Activated CD4-positive, CD25-positive, alpha-beta regulatory T cell (primary cell): ENCODE results near the gene USH1C.

Source experiments
- DNase-seq, 4 experiments: peaks; one replicate each; lab custom pipeline; 2025; lab: John Stamatoyannopoulos, UW

Gene USH1C

DNA sequence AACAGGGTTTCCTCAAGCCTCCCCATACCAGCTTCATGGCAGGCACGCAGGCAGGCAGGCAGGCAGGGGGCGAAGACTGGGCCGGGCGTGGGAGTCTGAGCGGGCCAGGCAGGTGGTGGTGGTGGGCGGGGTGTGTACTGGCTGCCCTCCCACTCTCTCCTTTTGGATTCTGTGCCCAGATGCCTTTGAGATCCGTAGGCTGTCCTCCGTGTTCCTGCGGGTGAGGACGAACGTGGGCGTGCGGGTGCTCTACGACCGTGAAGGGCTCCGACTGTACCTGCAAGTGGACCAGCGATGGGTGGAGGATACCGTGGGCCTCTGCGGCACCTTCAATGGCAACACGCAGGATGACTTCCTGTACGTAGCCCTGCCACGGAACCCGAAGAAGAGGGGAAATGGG lies 25.8 kb upstream of the USH1C start:
- no peak for DNase-seq

DNA sequence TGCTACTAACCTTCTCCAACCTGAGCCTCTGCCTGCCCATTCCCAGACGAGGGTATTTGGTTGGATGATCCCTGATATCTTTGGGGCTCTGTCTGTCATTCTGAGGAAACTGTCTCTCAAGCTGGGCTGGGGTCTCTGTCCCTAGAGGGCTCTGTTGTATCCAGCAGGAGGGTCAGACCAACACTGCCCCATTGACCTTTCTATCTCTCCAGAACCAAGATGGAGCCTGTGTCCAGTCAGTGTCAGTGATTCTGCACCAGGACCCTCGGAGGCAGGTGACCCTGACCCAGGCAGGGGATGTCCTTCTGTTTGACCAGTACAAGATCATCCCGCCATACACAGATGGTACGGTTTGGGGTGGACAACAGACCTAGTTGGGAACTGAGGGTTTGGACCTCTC lies 24.7 kb upstream of the USH1C start:
- DNase-seq: no peak

GRCh38 chr11:17564687-17565042 lies 20.4 kb upstream of the USH1C start:
- no peak for DNase-seq

- DNase-seq: no peak
These were observed 19.9 kb upstream of the USH1C start for GRCh38 chr11:17563961-17564686.

GRCh38 chr11:17563231-17563646 lies 19.0 kb upstream of the USH1C start:
- no peak for DNase-seq

DNA sequence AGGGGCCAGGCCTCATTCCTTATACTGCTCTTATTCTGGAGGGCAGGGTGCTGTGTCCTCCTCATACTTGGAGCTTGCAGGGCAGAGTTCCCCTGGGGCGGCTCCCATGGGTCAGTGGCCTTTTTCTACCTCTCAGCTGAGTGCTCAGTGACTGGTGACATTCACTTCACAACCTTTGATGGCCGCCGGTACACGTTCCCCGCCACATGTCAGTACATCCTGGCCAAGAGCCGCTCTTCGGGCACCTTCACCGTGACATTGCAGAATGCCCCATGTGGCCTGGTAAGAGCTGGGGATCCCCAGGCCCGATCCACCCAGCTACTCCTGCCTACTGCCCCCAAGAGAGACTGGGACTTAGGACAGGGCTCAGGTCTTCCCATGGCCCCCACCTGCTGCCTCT lies 17.3 kb upstream of the USH1C start:
- no peak for DNase-seq

DNA sequence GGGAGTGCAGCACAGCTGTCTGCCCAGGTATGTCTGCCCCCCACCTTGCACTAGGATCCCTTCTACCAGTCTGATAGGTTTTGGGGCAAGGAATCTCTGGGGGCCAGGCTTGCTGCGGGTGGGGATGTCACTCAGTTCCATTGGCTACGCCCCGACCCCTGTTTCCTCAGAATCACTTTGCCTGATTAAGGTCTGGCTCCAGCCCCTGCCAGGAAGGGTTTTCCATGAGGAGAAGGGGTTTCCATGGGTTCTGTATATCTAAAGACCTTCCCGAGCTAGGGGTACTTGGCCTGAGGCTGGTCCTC lies 16.8 kb upstream of the USH1C start:
- DNase-seq: no peak

- DNase-seq: no peak
These were observed 16.3 kb upstream of the USH1C start for GRCh38 chr11:17560281-17561110.

- DNase-seq: no peak
These were observed 15.3 kb upstream of the USH1C start for GRCh38 chr11:17559341-17560087.

- no peak for DNase-seq
These were observed 14.7 kb upstream of the USH1C start for GRCh38 chr11:17558916-17559315.

GRCh38 chr11:17558025-17558780 lies 14.0 kb upstream of the USH1C start:
- DNase-seq: no peak

GRCh38 chr11:17556999-17557398 lies 12.8 kb upstream of the USH1C start:
- no peak for DNase-seq

DNA sequence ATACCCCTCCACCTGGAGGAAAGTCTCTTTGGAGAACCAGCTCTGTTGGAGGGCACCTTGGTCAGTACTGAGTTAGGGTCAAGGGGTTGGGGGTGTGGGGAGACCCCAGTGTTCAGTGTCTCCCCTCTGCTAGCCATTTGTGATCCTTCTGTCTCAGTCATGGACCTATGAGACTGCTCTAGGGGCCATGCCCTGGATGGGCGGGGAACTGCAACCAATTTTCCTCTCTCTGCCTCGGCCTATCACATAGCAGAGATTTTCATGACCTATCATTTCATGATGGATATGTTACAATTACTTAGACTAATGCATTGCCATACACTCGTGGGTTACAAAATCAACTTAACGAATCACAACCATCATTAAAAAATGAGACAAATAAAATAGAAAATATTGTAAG lies 10.3 kb upstream of the USH1C start:
- DNase-seq: no peak

GRCh38 chr11:17553249-17553546 lies 9.0 kb upstream of the USH1C start:
- DNase-seq: no peak

- no peak for DNase-seq
These were observed 8.4 kb upstream of the USH1C start for GRCh38 chr11:17552392-17553248.

DNA sequence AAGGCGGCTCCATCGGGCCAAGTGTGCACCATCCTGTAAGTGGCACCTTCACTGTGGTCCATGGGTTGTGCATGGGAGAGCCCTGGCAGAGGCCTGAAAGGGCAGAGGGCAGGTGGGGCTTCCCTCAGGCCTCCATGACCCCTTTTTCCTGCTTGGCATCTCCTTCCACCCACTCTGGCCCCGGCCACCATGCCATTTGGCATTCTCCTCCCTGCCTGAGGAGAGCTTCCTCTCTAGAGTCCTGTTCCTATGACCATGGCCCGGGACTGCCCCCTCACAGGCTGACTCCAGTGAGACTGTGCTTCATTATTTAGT lies 7.8 kb upstream of the USH1C start:
- DNase-seq: no peak

DNA sequence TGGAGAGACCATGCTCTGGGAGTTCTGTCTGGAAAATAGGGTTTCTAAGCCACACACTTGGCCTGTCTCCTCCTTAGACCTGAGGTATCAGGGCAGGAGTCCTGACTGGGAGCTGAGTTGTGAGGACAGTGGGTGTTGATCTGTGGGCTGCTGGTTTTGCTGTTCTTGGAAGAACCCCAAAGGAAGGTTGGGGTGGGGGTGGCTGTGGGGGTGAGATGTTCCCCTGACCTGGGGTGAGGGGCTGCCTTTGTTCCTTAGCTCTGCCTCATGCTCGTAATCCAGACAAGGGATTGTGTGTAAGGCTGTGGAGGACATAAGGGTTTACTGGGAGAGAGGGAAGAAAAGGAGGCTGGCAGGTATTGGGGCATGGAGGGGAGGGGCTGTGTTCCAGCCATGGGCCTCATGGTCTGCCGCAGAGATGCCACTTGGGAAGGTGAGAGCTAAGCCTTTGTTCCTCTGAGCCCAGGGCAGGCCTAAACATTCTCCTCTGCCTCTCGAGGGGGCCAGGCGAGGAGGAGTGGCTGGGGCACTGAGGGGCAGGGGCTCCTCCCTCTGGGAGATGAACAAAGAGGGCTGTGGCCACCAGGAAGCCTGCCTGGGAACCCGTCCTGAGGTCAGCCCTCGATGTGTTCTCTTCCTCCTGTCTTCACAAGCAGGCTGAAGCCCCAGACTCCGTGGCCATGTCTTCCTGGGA lies 7.3 kb upstream of the USH1C start:
- DNase-seq: no peak

GRCh38 chr11:17550450-17551346 lies 6.5 kb upstream of the USH1C start:
- no peak for DNase-seq

DNA sequence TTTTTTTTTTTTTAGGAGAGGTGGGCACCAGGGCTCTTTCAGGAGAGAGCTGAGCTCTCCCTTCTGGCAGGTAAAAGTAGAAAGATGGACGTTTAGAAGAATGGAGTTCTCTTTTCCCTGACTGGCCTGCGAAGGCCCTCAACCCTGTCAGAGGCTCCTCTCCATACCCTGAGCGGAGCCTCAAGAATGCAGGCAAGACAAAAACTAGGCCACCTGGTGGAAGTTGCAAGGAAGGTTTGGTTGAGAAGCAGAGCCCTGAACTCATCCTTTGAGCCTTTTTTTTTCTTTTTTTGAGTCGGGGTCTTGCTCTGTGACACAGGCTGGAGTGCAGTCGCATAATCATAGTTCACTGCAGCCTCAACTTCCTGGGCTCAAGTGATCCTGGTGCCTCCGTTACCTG lies 4.2 kb upstream of the USH1C start:
- DNase-seq: no peak

GRCh38 chr11:17547932-17548331 lies 3.7 kb upstream of the USH1C start:
- no peak for DNase-seq
